ENCODE data around the gene SEPTIN6.

The SEPTIN6 gene

Small RNAs within 50 kb of the gene (small RNA-seq; reads per million reads assigned to genes)
- gene MIR766 (ENCODE audit: low read depth), result 394 reads per million, percentile 96 among the genes with 10 or more reads in this experiment

All from mesenchymal stem cell (in vitro differentiated cells and primary cell).